Right renal pelvis (tissue), 4 donors: ENCODE measurements around the gene ADH4. TPM values are rescaled to one million over a fixed set of nuclear protein-coding genes. Genes with fewer than 3 reads are reported as not detected.
"Not testable (repeated sequence)": the region's sequence is repeated elsewhere in the genome, so short reads cannot be mapped to it uniquely, and the experiment has no call there.

ENCODE experiments used
- DNase-seq, 4 donors: peaks; one replicate each; pipeline ENCODE4 v3.0.0-alpha.2; 2013; ENCODE audit warnings: low read depth in 4 of 4, low spot score in 3 of 4, missing footprints in 1 of 4
- polyA plus RNA-seq, 4 donors: library from polyadenylated mRNA; unstranded; fragments of 120-200 nt; gene quantifications; one replicate each; pipeline ENCODE4 v1.2.1, GENCODE V29; 2013; ENCODE audit not compliant: insufficient read length in 4 of 4

Gene ADH4
- under 1 TPM; 0.24 to 0.97 (median 0.49) TPM for polyA plus RNA-seq

DNA sequence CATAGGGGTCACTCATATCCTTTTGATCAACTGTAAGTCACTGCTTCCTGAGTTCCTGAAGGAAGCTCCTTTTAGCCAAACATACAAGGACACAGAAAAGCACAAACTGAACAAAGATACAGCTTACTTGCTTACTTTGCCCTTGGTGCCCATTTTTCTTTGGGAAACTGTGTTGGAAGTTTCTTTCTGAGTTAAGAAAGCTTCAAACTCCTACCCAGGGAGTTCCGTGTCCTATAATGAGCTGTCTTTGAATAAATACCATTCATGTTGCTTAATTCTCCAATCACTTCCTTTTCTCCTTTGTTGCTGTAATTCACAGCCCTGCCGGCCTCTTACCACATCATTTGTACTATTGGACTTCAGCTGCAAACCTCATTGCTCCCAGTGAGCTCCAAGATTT, at the start of gene ADH4:
TSS of gene ADH4 (minus strand) at position 228 of the 400 bp plus-strand sequence. CDS start at position 153, 75 bp downstream.
- no peak for DNase-seq

DNA sequence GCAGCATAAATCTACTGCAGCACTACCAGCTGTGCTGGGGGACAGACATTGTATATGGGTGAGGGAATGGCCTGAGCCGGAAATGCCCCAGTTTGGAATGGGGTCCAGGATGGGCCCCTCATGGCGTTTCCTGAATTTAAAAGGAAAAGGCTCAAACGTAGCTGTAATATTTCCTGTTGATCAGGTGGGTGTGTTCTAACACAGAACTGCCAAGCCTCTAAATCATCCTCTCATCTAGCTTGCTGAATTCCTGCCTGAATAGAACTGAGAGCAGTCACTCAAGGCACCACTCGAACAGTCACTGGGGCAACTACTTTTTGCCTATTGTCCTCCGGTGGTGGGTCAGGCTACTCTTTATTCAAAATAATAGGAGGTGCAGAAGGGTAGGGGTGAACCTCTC, 46.2 kb upstream of the ADH4 start:
- DNase-seq: no peak

DNA sequence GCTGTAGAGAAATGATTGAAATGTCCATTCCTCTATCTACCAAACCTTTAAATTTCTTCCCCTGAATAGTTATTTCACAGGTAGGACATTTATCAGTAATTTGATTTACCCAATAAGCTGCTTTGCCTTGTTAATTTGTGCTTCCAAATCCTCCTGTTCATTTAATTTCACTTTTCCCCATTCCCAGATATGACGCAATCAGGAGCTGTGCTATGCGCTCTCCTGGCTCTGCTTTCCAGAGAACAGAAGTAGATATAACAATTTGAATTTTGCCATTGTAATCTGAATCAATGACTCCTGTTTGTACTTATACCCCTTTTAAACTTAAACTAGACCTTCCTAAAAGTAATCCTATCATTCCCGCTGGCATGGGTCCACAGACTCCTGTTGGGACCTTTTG, 45.8 kb upstream of the ADH4 start:
- DNase-seq: not testable (repeated sequence)

DNA sequence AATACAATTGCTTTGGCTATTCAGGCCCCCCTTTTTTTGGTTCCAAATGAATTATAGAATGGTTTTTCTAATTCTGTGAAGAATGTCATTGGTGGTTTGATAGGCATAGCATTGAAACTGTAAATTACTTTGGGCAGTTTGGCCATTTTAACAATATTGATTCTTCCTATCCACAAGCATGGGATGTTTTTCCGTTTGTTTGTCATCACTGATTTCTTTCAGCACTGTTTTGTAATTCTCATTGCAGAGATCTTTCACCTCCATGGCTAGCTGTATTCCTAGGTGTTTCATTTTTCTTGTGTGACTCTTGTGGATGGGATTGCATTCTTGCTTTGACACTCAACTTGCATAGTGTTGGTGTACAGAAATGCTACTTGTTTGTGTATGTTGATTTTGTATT, 41.9 kb upstream of the ADH4 start:
- no peak for DNase-seq

DNA sequence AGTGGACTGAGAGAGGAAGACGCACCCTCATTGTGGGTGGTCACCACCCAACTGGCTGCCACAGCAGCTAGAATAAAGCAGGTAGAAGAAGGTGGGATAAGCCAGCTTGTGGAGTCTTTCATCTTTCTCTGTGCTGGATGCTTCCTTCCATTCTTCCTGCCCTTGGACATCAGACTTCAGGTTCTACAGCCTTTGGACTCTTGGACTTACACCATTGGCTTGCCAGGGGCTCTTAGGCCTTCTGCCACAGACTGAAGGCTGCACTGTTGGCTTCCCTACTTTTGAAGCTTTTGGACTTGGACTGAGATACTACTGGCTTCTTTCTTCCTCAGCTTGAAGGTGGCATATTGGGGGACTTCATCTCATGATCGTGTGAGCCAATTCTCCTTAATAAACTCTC, 41.5 kb upstream of the ADH4 start:
- DNase-seq: no peak

DNA sequence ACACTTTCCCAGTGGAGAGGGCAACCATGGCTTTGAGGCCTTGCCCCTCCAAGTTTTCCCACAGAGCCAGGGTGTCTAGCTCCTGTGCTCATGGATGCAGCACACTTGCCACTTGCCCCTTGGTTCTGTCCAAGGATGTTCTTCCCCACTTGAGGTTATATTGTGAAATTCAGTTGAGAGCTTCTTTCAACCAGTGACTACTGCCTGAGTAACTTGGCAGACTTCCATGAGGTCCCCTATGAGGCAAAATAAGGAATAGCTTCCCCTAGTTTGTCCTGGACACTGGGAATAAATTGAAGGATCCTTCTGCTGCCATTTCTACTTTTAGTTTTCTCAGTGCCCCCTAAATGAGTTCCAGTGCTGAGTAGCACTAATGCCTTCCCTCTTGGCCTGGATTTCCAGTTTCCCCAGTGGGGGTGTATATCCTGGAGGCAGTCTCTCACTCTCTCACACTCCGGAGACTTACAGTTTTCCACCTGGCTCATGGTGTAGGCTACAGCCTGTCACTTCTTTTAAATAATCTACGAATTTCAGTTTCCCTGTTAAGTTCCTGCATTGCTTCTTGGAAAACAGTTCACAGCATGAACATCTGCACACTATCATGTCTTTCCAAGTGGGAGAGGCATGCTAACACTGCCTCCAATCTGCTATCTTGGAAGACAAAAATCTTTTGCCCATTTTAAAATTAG, 36.4 kb upstream of the ADH4 start:
- no peak for DNase-seq

DNA sequence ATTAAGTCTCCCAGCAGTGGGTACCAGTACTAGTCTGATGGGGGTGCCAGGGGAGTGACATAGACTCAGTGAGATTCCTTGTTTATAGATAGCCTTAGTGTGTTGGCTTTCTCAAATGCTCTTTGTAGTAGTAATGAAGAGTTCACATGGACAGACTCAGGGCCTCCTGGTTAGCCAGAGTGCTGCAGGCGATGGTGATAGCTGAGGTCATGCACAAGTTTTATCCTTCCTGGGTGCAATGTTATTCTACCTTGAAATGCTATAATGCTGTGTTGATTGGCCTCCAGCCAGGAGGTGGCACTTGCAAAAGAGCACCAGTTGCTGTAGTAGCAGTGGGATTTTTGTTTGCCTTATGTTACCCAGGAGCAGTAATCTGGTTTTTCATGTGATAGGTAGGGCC, 35.5 kb upstream of the ADH4 start:
- DNase-seq: no peak

DNA sequence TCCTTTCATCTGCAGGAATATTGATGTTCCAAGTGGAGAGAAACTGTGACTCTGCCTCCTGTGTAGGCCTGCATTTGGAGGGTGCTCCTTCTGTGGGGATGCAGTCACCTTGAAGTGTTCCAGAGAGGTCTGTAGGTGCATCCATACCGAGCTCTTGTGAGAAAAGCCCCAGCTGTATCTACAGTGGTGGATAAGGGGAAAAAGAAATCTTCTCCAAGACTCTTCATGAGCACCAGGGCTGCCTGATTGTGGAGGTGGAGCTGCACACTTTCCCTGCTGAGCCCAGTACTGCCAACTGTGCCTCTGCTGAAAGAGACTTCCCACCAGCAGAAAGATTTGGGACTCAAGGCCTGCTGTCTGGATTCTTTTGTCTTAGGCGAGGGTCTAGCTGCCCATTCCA, 35.1 kb upstream of the ADH4 start:
- no peak for DNase-seq

DNA sequence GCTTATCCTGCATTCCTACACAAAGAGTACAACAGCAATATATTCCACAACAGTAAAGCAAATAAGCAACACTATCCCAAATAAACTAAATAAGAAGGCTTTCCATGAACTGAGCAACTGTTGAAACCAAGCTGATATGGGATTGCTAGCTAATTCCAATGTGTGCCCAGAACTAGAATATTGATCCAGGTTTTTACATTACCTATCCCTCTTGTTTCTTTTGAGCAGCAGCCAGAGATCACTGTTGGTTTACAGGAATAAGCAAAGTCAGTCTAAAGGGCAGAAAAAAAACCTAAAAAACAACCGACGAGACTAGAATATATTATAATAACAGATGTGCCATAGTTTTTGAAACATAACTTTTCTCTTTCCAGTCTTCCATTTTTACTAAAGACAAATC, 22.4 kb upstream of the ADH4 start:
- DNase-seq: no peak

DNA sequence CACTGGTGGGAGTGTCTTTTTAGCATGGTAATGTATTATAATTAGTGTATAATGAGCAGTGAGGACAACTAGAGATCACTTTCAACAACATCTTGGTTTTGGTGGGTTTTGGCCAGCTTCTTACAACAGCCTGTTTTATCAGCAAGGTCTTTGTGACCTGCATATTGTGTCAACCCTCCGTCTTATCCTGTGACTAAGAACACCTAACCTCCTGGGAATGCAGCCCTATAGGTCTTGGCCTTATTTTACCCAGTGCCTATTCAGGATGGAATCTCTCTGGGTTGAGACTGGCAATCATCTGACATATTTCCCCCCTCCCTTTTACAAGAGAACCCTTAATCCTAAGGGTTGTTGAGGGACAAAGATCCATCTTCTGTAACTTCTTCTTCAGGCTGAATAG, 21.9 kb upstream of the ADH4 start:
- DNase-seq: no peak

DNA sequence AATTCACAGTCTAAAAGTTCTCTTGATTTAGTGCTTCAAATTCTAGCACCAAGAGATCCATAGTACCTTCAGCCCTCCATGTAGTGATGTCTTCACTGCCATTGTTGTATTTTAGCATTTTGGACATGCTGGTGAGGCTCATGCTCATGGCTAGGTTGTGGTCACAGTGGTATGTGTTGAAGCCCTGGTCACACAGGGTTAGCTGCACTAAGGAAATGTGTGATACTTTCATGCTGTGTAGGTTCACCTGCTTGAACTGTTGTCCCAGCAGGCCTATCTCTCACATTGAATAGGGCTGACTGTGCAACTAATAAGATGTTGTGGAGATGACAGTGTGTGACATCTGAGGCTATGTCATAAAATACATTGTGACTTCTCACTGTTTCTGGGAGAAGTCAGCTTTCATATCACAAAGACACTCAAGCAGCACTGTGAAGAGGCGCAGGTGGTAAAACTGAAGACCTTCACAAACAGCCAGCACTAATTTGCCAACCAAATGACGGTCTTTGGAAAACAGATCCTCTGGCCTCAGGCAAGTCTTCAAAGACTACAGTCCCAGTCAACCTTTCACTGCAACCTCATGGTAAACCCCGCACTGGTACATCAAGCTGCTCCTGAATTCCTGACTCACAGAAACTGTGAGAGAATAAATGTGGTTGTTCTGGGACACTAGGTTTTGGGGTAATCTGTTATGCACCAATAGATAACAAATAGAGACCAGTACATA, 17.4 kb upstream of the ADH4 start:
- no peak for DNase-seq

DNA sequence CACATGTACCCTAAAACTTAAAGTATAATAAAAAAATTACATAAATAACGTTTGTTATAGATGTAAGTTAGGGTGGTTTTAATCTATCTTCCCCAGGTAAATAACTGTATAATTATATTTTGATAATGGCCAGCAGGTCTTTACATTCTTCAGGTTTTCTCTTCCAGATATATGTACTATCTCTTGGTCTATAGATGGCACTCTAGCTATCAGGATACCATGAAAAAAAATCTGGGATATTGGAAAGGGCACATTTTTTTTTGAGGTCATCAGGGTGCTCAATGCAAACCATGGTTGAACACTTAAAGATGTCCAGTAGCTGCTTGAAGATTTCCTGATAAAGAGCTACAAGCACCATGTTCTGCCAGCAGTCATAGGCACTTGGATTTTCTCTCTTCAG, 15.6 kb upstream of the ADH4 start:
- no peak for DNase-seq

DNA sequence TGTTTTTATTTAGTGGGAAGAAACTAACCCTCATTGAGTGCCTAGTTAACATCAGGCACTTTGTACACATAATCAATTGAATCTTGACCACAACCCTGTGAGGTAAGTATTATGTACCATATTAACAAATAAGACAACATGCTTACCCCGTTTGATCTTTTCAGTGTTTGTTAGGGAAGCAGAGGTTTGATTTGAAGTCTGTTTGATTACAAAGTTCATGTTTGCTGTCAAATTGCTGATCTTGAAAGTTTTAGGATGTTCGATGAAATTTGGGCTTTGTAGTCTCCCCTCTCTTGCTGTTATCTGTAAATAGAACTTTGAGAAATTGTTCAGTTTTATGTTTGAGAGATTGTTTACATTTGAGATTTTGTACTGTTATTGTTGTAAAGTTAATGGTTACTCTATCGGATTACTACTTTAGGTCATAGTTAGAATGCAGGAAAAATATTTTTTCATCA, 13.4 kb upstream of the ADH4 start:
- no peak for DNase-seq

DNA sequence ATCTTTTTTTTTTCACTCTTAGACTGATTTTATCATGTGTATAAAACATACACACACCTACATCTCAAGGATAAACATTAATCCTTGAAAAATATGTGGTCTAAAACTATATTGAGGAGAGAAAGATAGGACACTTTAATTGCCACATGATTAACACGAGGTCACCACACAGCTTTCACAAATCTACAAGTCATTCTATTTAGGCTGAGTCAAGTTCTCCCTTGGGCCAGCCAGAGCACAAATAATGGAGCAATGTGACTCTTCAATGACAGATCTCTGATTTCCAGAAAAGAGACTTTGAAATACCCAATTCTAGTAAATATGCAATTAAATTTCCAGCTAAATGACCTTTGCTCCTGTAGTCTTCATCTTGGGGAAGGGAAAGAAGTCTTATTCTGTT, 12.9 kb upstream of the ADH4 start:
- no peak for DNase-seq

DNA sequence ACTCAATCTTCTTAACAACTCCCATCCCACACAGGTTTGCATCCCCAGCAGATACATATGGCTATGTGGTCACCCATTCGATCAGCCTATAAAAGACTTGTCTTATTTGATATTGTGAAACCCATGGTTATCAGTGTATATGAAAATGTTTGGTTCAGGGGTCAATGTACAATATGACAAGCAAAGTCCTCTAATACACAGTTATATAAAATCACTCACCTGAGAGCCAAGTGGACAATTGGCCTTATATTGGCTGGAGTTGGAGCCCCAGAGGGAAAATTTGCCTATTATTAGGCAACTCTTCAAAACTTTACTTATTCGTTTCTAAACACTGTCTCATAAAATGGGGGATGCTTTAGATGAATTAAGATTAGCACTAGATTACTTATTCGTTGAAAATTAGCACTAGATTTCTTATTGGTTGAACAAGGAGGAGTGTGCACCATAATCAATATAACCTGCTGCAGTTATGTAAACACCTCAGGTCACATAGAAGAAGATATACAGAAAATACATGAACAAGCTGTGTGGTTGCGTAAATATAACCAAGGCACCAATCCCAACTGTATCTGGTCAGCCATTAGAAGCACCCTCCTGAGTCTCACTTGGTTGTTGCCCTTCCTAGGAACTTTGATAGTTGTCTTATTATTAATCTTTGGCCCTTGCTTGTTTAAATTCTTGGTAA, 10.7 kb upstream of the ADH4 start:
- no peak for DNase-seq

DNA sequence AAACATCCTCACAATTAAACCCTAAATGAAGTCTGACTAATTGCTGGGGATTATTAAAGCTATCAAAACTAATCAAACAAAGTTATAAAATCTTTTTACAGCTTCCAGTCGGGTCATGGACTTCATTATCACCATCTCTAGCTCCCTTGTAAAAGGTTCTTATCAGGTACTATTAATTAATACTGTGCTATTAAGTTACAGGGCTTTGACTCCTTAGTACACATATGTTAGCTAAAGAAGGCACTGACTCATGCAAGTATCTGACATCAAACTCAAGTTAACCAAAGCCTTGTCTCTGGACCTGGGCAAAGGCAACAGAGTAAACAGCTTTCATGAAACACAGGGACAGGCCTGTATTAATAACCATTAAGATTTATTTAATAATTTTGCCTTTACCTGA, 7.9 kb upstream of the ADH4 start:
- DNase-seq: no peak

DNA sequence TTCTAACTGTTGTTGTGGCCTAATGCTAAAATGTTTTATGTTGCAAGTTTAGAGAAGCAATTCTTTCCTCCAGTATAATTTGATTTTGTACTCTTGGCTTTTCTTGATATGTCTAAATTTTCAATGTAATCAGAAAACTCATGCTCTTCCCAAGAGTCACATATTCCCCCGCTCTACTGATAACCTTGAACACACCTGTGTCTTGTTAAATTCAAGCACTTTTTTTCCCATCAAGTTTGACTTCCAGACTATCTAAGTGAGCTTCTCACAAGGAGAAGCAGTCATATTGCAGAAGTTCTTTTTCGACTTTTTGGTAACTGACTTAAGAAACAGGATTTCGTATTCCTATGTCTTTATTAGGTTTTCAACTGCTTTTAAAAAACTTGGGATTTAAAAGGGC, 7.4 kb upstream of the ADH4 start:
- DNase-seq: no peak

DNA sequence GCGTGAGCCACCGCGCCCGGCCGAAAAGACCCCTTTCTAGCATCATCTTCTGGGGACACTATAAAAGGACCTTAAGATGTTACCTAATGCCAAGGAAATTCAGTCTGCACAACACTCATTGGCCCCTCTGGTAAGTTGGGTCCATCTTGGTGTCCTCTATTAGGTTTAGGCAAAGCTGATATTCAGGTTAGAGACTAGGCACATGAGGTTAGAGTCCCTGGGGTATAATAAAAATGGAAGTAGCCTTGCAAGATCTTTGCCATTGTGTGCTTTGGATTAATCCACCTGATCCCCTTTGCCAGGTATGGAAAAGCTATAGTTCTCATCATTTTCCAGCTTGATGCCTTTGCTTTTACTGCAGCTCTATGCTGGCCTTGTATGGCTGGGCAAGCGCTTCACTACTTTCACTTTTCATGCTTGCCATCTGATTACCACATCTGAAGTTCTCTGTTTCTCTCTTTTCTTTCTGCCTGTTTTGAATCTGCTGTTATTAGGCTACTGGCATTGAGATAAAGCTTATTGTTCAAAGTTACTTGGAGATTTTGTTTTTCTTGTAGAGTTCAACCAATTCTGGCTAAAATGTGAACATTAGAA, 5.4 kb upstream of the ADH4 start:
- no peak for DNase-seq

DNA sequence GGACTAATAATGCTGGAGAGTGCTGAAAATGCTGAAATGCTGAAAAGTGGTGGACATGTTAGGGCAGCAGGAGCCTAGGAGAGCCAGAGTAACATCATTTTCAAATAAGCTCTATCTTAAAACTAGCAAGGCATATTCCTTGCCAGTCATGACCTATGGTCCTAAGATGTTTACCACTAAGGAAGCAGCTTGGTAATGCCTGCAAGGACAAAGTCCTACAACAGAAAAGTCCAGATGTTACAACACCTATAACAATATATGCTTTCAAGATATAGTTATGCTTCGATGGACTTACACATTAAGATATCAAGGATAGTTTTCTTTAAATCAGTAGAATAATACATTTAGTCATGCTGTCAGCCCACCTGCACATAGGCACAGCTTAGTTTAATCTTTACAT, 4.5 kb upstream of the ADH4 start:
- DNase-seq: no peak

DNA sequence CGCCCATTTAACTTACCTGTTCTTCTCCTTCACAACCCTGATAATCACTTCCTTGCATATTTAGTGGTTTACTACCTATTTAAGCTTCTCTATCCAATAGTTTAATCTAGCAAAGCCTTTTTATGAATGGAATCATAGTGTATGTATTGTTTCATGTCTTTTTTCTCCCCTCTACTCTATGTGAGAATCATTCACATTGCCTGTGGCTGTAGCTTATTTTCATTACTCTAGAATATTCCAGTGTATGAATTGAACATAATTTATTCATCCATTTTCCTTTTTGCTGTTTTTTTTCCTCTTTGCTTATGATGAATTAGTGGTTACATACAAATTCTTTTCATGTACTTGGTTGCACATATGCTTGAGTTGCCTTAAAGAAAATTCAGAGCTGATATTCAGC, 490 bp upstream of the ADH4 start:
- no peak for DNase-seq

DNA sequence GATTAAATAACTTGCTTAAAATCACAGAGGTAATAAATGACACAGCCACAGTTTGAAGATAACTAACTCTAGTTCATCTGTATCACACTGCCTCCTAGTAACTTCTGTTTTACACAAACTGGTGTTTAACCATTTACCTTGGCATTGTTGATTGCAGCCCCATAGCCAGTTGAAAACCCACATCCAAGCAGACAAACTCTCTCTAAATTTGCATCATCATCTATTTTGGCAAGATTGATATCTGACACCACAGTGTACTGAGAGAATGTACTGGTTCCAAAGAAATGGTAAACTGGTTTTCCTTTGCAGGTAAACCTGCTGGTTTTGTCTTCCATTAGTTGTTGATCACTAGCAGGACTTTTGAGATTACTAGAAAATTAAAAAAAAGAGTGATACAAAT, 7.8 kb downstream of the ADH4 start:
- DNase-seq: no peak
